A204.1 (cell line): ENCODE data around the gene NR3C2.
"Not testable (repeated sequence)": the region's sequence is repeated elsewhere in the genome, so short reads cannot be mapped to it uniquely, and the experiment has no call there.

ENCODE experiments used
- FAIRE-seq: peaks from 2 replicates; lab custom pipeline; 2012; peaks lifted over from hg19 to GRCh38; lab: Jason Lieb, UNC

NR3C2 gene

DNA sequence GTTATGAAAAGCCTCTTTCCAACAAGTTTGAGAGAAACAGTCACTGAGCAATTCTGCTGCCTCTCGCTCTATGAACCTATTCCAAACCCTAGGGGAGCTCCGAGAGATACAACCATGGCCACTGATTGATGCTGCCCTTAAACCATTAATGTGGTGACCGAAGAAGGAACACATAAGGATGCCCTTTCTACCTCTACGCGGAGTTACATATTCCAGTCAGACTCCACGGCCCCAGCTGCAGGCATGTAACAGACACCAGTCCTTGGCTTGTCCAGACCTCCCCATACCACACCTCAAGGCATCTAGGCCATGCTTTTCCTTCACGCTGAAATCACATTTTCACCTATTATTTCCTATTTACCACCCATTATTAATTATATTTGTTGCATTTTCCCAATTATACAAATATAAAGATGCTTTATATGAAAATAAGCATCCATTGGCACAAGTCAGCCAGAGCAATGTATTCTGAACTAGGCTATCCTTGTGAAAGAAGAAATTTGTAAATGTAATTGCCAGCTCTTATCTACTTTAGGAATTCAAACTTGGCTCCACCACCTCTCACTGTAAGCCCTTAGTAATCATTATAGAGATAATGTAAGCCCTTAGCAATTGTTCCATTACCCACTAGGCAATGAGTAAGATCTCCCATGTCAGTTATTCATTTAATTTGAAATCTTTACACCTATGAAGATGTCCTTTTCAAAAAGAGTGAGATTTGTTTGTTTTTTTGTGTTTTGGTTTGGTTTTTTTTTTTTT lies 338.4 kb downstream of the NR3C2 start:
- no peak for FAIRE-seq

GRCh38 chr4:148101790-148102189 lies 340.4 kb downstream of the NR3C2 start:
- no peak for FAIRE-seq

- FAIRE-seq: no peak
Measured at GRCh38 chr4:148101235-148101634, 341.0 kb downstream of the NR3C2 start.

DNA sequence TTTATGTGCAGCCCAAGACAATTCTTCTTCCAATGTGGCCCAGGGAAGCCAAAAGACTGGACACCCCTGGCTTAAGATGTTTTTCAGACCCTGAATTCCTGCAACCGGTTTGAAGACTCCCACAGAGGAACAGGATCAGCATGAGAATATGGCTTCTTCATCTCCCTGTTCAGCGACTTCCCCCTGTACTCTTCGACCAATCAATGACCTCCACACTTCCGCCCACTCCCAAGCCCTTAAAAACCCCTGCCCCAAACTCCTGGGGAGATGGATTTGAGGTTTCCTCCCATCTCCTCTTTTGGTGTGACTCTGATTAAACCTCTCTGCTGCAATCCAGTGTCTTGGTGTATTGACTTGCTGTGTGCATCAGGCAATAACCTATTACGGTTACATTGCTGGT lies 344.4 kb downstream of the NR3C2 start:
- FAIRE-seq: no peak

- FAIRE-seq: no peak
Measured at GRCh38 chr4:148095346-148095923, 346.8 kb downstream of the NR3C2 start.

DNA sequence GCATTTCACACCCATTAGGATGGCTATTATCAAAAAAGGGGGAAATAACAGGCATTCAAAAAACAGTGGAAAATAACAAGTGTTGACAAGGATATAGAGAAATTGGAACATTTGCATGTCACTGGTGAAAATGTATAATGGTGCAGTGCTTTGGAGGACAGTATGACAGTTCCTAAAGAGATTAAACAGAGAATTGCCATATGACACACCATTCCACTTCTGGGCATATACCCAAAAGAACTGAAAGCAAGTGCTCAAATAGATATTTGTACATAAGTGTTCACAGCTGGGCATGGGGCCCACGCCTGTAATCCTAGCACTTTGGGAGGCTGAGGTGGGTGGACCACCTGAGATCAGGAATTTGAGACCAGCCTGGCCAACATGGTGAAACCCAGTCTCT lies 348.1 kb downstream of the NR3C2 start:
- no peak for FAIRE-seq

DNA sequence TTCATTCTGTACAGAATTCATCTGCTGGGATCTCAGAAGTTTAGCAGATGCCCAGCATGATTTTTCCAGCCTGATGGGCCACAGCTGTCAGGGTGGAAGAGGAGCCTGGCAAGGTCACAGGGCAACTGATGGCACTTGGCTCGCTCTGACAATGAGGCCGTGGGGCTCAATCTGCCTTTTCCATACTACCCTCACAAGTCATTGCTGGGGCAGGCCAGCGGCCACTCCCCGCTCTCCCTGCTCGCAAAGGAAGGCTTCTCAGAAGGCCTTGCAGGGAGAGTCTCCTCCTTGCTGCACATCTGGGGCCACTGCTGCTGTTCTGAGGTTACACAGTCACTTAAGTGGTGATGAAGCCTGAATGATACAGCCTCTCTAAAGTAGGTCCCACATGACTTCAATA lies 349.1 kb downstream of the NR3C2 start:
- FAIRE-seq: no peak

- FAIRE-seq: no peak
Measured at GRCh38 chr4:148092316-148093014, 349.7 kb downstream of the NR3C2 start.

- FAIRE-seq: no peak
Measured at GRCh38 chr4:148091896-148092295, 350.3 kb downstream of the NR3C2 start.

- no peak for FAIRE-seq
Measured at GRCh38 chr4:148090503-148091476, 351.4 kb downstream of the NR3C2 start.

DNA sequence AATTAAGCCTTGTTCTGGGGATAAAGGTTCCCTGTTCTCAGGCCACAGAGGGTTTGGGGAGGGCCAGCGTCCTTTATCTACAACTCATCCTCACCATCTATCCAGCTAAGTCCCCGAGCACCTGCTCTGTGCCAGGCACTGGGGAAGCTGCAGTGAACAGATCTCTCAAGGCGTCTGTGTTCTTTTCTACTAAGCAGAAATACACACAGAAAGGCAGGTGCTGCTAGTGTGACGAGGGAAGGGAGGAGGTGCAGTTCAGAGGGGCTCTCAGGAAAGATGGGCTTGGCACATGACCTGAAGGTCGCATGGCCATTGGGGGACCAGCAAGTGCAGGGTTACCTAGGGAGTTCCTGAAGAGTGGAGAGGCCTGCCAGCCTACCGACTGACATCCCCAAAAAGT lies 352.2 kb downstream of the NR3C2 start:
- no peak for FAIRE-seq

GRCh38 chr4:148089624-148090023 lies 352.6 kb downstream of the NR3C2 start:
- FAIRE-seq: no peak

DNA sequence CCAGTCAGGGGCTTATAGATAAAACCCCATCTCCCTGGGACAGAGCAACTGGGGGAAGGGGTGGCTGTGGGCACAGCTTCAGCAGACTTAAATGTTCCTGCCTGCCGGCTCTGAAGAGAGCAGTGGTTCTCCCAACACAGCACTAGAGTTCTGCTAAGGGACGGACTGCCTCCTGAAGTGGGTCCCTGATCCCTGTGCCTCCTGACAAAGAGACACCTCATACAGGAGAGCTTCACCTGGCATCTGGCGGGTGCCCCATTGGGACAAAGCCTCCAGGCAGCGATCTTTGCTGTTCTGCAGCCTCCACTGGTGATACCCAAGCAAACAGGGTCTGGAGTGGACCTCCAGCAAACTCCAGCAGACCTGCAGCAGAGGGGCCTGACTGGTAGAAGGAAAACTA lies 359.1 kb downstream of the NR3C2 start:
- not testable (repeated sequence) for FAIRE-seq

- no peak for FAIRE-seq
Measured at GRCh38 chr4:148081745-148082144, 360.5 kb downstream of the NR3C2 start.

DNA sequence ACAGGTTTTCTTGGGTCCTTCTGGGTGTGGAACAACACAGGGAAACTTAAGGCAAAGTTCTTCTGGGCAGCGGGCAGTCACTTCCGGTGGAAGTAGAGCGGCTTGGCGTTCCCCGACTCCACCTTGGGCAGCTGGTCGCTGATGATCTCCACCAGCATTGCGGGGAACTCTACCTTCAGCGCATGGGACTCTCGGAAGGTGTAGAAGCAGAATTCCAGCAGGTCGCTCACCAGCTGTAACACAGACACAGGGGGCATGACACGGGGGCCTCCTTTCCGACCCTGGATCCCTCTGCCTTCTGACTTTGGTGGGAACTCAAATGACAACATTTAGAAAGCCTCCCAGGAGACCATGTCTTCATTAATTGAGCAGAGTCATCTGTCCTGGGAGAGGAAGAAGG lies 360.9 kb downstream of the NR3C2 start:
- no peak for FAIRE-seq

GRCh38 chr4:148079961-148080360 lies 362.3 kb downstream of the NR3C2 start:
- no peak for FAIRE-seq

- no peak for FAIRE-seq
Measured at GRCh38 chr4:148078061-148078460, 364.2 kb downstream of the NR3C2 start.

DNA sequence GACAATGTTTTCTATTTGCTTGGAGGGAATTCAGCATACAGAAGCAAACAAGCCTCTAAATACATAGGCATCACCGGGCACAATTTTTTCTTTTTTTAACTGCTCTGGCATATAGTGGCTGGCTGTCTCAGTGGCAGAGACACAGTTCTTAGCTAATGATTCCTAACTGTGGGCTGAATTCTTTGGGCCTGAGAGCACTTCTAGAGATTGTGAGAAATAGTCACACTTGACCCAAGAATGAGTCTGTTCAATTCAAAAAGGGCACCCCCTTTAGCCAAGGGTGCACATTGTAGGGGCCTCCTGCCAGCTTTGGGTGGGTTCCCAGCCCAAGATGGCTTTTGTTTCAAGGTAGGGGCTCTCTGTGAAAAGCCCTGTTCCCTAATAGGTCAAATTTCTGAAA lies 364.6 kb downstream of the NR3C2 start:
- FAIRE-seq: no peak

- no peak for FAIRE-seq
Measured at GRCh38 chr4:148076964-148077363, 365.2 kb downstream of the NR3C2 start.

DNA sequence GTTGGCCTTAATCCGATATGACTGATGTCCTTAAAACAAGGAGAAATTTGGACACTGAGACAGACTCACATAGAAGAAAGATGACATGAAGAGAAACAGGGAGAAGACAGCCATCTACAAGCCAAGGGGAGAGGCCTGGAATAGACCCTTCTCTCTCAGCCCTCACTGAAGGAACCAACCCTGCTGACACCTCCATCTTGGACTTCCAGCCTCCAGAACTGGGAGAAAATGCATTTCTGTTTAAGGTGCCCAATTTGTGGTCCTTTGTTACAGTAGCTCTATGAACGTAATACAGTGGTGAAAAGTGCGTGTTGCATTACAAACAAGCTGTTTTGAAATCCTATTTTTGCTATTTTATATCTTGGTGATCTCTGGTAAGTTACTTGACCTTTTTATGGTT lies 366.8 kb downstream of the NR3C2 start:
- no peak for FAIRE-seq

DNA sequence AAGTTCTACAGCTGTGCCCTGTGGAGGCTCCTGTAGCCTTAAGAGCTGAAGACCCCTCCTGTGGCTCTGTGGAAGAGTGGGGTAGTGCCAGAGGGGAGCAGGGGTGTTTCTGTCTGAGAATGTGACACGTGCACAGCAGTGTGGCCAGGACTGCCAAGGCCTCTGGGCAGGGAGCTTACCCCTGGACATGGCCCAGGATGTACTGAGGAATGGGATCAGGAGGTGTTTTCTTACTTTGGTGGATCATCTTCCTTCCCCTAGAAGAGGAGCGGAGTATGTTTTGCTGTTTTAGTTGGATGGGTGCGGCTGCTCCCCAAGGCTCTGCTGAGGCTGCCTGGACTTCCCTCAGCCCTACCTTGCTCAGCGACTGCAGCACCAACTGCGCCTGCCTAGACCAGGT lies 367.8 kb downstream of the NR3C2 start:
- FAIRE-seq: no peak

- FAIRE-seq: no peak
Measured at GRCh38 chr4:148073349-148073748, 368.9 kb downstream of the NR3C2 start.
